CD4-positive, alpha-beta T cell (primary cell): ENCODE data around the gene NTHL1. TPM values are rescaled to one million over a fixed set of nuclear protein-coding genes. Genes with fewer than 3 reads are reported as not detected.

Experiments used
- ATAC-seq: fragments of 200-7000 bp; cut with Tn5 transposase; one replicate; pipeline ENCODE4 v1.10.0; 2022; ENCODE audit warnings: mild to moderate bottlenecking; ENCODE audit not compliant: poor library complexity
- CTCF ChIA-PET: fragments of 350-600 bp; sonication (Branson Sonifier 250); formaldehyde crosslinking; loops from one replicate; lab custom pipeline; 2021; ENCODE audit warnings: antibody characterized with exemption, inconsistent platforms; lab: Charles Lee
- POLR2A ChIA-PET: fragments of 350-600 bp; sonication (Branson Sonifier 250); formaldehyde crosslinking; loops from one replicate; lab custom pipeline; 2021; ENCODE audit warnings: antibody characterized with exemption, inconsistent platforms; lab: Charles Lee
- DNase-seq, 14 experiments: peaks; one replicate each; pipeline ENCODE4 v3.0.0-alpha.2; 2013 to 2020; ENCODE audit warnings: mixed read lengths in 2 of 14
- H3K27ac ChIP-seq, 2 donors: one replicate each; pipeline versions ENCODE4 v1.5.1 to v1.7.0; 2013; ENCODE audit warnings: low read length in 2 of 2, low read depth in 1 of 2, mild to moderate bottlenecking in 1 of 2
- H3K27me3 ChIP-seq, 2 experiments: 1 replicate in 1 of 2; 2 replicates in 1 of 2; pipeline versions ENCODE4 v1.6.1 to v1.7.0; 2013; ENCODE audit warnings: low read length in 2 of 2, control low read depth in 1 of 2, mild to moderate bottlenecking in 1 of 2, moderate library complexity in 1 of 2; ENCODE audit not compliant: insufficient read depth in 2 of 2, control insufficient read depth in 1 of 2
- H3K36me3 ChIP-seq: one replicate; pipeline ENCODE4 v1.6.1; 2013; ENCODE audit warnings: low read length, control low read depth; ENCODE audit not compliant: insufficient read depth
- H3K4me1 ChIP-seq: one replicate; pipeline ENCODE4 v1.6.1; 2013; ENCODE audit warnings: low read length, control low read depth; ENCODE audit not compliant: insufficient read depth
- H3K4me3 ChIP-seq: one replicate; pipeline ENCODE4 v1.5.1; 2013; ENCODE audit warnings: mild to moderate bottlenecking, low read length, moderate library complexity
- H3K9me3 ChIP-seq, 2 experiments: 1 replicate in 1 of 2; 2 replicates in 1 of 2; pipeline versions ENCODE4 v1.6.1 to v1.7.0; 2013; ENCODE audit warnings: low read length in 2 of 2, mild to moderate bottlenecking in 2 of 2, control low read depth in 1 of 2, moderate library complexity in 1 of 2; ENCODE audit not compliant: control insufficient read depth in 1 of 2, insufficient read depth in 1 of 2
- H3K27ac Mint-ChIP-seq: one replicate; pipeline ENCODE4 v1.8.0; 2020; ENCODE audit warnings: mixed read lengths
- H3K27me3 Mint-ChIP-seq: one replicate; pipeline ENCODE4 v1.8.0; 2021; ENCODE audit warnings: mixed read lengths
- H3K36me3 Mint-ChIP-seq: one replicate; pipeline ENCODE4 v1.8.0; 2021; ENCODE audit warnings: low read depth, mixed read lengths
- H3K4me1 Mint-ChIP-seq: one replicate; pipeline ENCODE4 v1.8.0; 2021; ENCODE audit warnings: low read depth, mixed read lengths
- H3K4me3 Mint-ChIP-seq: one replicate; pipeline ENCODE4 v1.8.0; 2020; ENCODE audit warnings: mild to moderate bottlenecking, mixed read lengths
- H3K9me3 Mint-ChIP-seq: one replicate; pipeline ENCODE4 v1.8.0; 2020; ENCODE audit warnings: mixed read lengths
- intact Hi-C, 2 experiments: fragments of 100-400 bp; cut with DNase I in 1 of 2; cut with micrococcal nuclease in 1 of 2; formaldehyde crosslinking; loops; one replicate each; pipeline versions ENCODE4 v1.15.1 to v1.9.0; 2023 to 2025; cut with DNase I, micrococcal nuclease
- total RNA-seq, 174 experiments: library from RNA in 2 of 174; stranded (reverse) in 2 of 174; gene quantifications; one replicate each; pipeline ENCODE4 v1.2.3 and lab custom pipeline; 2021 to 2026
- TF ChIP-seq, protein P1 (sequence below): fragments of 200-600 bp; IDR thresholded peaks from one replicate; pipeline ENCODE4 v1.8.0; 2022; ENCODE audit warnings: antibody characterized with exemption, mild to moderate bottlenecking

Gene NTHL1
- total RNA-seq, 2 experiments from 2014 or later: 2.7 to 2.9 TPM

- Mint-ChIP-seq H3K4me1 (no peaks in the 10 kb centered on the region), H3K4me3 (no peak overlapping the region), H3K27me3 (no peaks in the 10 kb centered on the region), H3K36me3 (peaks cover 23% of the 10 kb centered on the region), H3K27ac (no peak overlapping the region), H3K9me3 (no peaks in the 10 kb centered on the region)
- CTCF ChIA-PET: no interaction called here
- DNase-seq (no peak), ATAC-seq (no peak)
- H3K4me1 ChIP-seq: no peaks in the 10 kb centered on the region
- POLR2A ChIA-PET: no interaction called here
- H3K4me3 ChIP-seq: no peak overlapping the region
- H3K36me3 ChIP-seq: peaks cover 74% of the 10 kb centered on the region
- no peak overlapping the region for H3K27ac ChIP-seq
- no peaks in the 10 kb centered on the region for H3K9me3 ChIP-seq
- TF ChIP-seq, protein P1, sequence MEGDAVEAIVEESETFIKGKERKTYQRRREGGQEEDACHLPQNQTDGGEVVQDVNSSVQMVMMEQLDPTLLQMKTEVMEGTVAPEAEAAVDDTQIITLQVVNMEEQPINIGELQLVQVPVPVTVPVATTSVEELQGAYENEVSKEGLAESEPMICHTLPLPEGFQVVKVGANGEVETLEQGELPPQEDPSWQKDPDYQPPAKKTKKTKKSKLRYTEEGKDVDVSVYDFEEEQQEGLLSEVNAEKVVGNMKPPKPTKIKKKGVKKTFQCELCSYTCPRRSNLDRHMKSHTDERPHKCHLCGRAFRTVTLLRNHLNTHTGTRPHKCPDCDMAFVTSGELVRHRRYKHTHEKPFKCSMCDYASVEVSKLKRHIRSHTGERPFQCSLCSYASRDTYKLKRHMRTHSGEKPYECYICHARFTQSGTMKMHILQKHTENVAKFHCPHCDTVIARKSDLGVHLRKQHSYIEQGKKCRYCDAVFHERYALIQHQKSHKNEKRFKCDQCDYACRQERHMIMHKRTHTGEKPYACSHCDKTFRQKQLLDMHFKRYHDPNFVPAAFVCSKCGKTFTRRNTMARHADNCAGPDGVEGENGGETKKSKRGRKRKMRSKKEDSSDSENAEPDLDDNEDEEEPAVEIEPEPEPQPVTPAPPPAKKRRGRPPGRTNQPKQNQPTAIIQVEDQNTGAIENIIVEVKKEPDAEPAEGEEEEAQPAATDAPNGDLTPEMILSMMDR: no peak
- intact Hi-C loops: no loop called here
- no peaks in the 10 kb centered on the region for H3K27me3 ChIP-seq
Observed at GRCh38 chr16:2081201-2082084, 33.8 kb upstream of the NTHL1 start.

DNA sequence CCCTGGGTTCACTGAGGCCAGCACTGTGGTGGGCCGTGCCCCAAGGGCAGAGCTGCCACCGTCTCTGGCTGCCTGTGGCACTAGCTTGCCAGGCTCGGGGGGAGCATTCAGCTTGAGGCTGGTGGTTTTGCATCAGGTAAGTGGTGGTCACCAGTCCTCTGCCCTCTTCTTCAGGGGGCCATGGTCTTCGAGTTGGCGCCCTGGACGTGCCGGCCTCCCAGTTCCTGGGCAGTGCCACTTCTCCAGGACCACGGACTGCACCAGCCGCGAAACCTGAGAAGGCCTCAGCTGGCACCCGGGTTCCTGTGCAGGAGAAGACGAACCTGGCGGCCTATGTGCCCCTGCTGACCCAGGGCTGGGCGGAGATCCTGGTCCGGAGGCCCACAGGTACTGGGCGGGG, 32.4 kb upstream of the NTHL1 start:
- CTCF ChIA-PET: no interaction called here
- POLR2A ChIA-PET: no interaction called here
- TF ChIP-seq, protein P1: no peak
- no peaks in the 10 kb centered on the region for H3K4me1 ChIP-seq
- H3K36me3 Mint-ChIP-seq: peaks cover 31% of the 10 kb centered on the region
- H3K27me3 Mint-ChIP-seq: no peaks in the 10 kb centered on the region
- H3K9me3 Mint-ChIP-seq: no peaks in the 10 kb centered on the region
- no peaks in the 10 kb centered on the region for H3K4me1 Mint-ChIP-seq
- H3K4me3 ChIP-seq: no peak overlapping the region
- DNase-seq: no peak
- no peaks in the 10 kb centered on the region for H3K9me3 ChIP-seq
- no peak overlapping the region for H3K27ac ChIP-seq
- ATAC-seq: no peak
- H3K4me3 Mint-ChIP-seq: no peak overlapping the region
- H3K27ac Mint-ChIP-seq: no peak overlapping the region
- intact Hi-C loops: no loop called here
- H3K27me3 ChIP-seq: no peaks in the 10 kb centered on the region
- H3K36me3 ChIP-seq: peaks cover 68% of the 10 kb centered on the region

GRCh38 chr16:2079311-2079800, 31.7 kb upstream of the NTHL1 start:
- no peaks in the 10 kb centered on the region for H3K9me3 Mint-ChIP-seq
- no peak for ATAC-seq
- H3K27me3 Mint-ChIP-seq: no peaks in the 10 kb centered on the region
- peaks cover 37% of the 10 kb centered on the region for H3K36me3 Mint-ChIP-seq
- ChIA-PET POLR2A (no interaction called here), CTCF (interaction anchor here (1.4 kb wide), 1 partner anchor 61 kb away, joined by 3 read pairs; no protein-coding TSS in a partner anchor)
- TF ChIP-seq, protein P1: no peak
- no peak overlapping the region for H3K27ac Mint-ChIP-seq
- Histone ChIP-seq H3K4me1 (no peaks in the 10 kb centered on the region), H3K9me3 (no peaks in the 10 kb centered on the region), H3K27ac (no peak overlapping the region), H3K27me3 (no peaks in the 10 kb centered on the region), H3K4me3 (no peak overlapping the region), H3K36me3 (peaks cover 67% of the 10 kb centered on the region)
- no peaks in the 10 kb centered on the region for H3K4me1 Mint-ChIP-seq
- intact Hi-C loops: no loop called here
- no peak for DNase-seq
- no peak overlapping the region for H3K4me3 Mint-ChIP-seq
